ACC112 (cell line): ENCODE measurements around the gene TNRC18.

ENCODE experiments used
- H2AFZ ChIP-seq: fragments of 200-600 bp; sonication (generic); one replicate; pipeline ENCODE4 v1.6.0; 2017; ENCODE audit warnings: antibody characterized with exemption, low read length; ENCODE audit not compliant: unreplicated experiment
- H3K27ac ChIP-seq: fragments of 200-600 bp; sonication (generic); 2 replicates; pipeline ENCODE4 v1.5.1; 2014; ENCODE audit warnings: low read depth, mild to moderate bottlenecking, antibody characterized with exemption, low read length, moderate library complexity
- H3K27me3 ChIP-seq: fragments of 200-600 bp; sonication (generic); 2 replicates; pipeline ENCODE4 v1.6.1; 2014; ENCODE audit warnings: mild to moderate bottlenecking, antibody characterized with exemption, low read length, moderate library complexity, mixed read lengths; ENCODE audit not compliant: insufficient read depth
- H3K36me3 ChIP-seq: fragments of 200-600 bp; sonication (generic); 2 replicates; pipeline ENCODE4 v1.6.1; 2016; ENCODE audit warnings: mild to moderate bottlenecking, antibody characterized with exemption, low read length, moderate library complexity, mixed read lengths; ENCODE audit not compliant: insufficient read depth
- H3K4me1 ChIP-seq: fragments of 200-600 bp; sonication (generic); one replicate; pipeline ENCODE4 v1.6.1; 2016; ENCODE audit warnings: low read length, mixed read lengths; ENCODE audit not compliant: insufficient read depth, unreplicated experiment, control insufficient read depth
- H3K4me3 ChIP-seq: fragments of 200-600 bp; sonication (generic); 2 replicates; pipeline ENCODE4 v1.5.1; 2014; ENCODE audit warnings: mild to moderate bottlenecking, low read depth, low read length
- H3K79me2 ChIP-seq: fragments of 200-600 bp; sonication (generic); one replicate; pipeline ENCODE4 v1.6.0; 2016; ENCODE audit warnings: low read length; ENCODE audit not compliant: control insufficient read depth, unreplicated experiment, insufficient read depth

Gene TNRC18

GRCh38 chr7:5396999-5397663, 26.5 kb downstream of the TNRC18 start:
- Histone ChIP-seq H3K27me3 (no peaks in the 10 kb centered on the region), H2AFZ (peak overlapping the region; percentile 12), H3K4me3 (peak overlapping the region; percentile 84), H3K27ac (peak overlapping the region; percentile 91), H3K4me1 (peaks cover 17% of the 10 kb centered on the region), H3K79me2 (peaks cover 51% of the 10 kb centered on the region), H3K36me3 (no peaks in the 10 kb centered on the region)

DNA sequence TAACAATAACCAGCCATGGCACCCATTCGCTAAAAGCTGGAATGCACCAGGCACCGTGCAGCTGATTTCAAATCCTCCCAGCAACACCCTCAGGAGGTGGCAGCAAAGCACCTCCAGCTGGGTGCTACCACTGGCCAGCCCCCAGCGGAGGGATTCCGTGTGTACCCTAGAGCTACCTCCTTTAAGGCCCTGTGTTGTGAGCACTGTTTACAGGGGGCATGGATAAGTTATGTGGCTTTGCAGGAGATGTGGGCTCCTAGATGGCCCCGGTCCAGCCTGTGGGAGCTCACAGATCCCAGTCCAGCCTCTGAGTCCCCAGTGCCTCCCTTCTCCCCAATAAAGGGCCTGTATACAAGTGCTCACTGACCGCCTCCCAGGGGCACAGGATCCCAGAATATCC, 27.1 kb downstream of the TNRC18 start:
- peaks cover 51% of the 10 kb centered on the region for H3K79me2 ChIP-seq
- peak overlapping the region; percentile 84 for H3K4me3 ChIP-seq
- H3K36me3 ChIP-seq, result no peaks in the 10 kb centered on the region
- no peaks in the 10 kb centered on the region for H3K27me3 ChIP-seq
- peak overlapping the region; percentile 12 for H2AFZ ChIP-seq
- peaks cover 17% of the 10 kb centered on the region for H3K4me1 ChIP-seq
- peak overlapping the region; percentile 91 for H3K27ac ChIP-seq

DNA sequence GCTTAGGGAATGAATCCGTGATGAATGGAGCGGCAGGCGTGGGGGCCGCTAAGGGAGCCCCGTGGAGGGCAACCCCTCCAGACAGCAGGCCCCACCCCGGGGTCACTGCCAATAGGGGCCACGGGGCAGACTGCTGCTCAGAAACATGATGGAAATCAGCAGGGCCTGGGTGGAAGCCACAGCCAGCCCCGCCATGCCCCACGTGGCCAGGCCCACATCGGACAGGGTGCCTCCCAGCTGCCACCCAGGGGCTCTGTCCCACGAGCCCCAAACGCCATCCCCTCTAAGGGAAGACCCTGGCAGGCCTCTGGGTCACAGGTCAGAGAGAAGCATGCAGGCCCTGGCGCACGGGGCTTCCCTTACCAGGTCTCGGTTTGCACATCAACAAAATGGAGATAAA, 28.4 kb downstream of the TNRC18 start:
- no peaks in the 10 kb centered on the region for H3K36me3 ChIP-seq
- H2AFZ ChIP-seq, result no peak overlapping the region
- H3K4me3 ChIP-seq, result peak overlapping the region; percentile 1; the same call in 1 of the 2 replicates
- peaks cover 17% of the 10 kb centered on the region for H3K4me1 ChIP-seq
- H3K27me3 ChIP-seq, result no peaks in the 10 kb centered on the region
- H3K27ac ChIP-seq, result no peak overlapping the region
- H3K79me2 ChIP-seq, result peaks cover 57% of the 10 kb centered on the region

DNA sequence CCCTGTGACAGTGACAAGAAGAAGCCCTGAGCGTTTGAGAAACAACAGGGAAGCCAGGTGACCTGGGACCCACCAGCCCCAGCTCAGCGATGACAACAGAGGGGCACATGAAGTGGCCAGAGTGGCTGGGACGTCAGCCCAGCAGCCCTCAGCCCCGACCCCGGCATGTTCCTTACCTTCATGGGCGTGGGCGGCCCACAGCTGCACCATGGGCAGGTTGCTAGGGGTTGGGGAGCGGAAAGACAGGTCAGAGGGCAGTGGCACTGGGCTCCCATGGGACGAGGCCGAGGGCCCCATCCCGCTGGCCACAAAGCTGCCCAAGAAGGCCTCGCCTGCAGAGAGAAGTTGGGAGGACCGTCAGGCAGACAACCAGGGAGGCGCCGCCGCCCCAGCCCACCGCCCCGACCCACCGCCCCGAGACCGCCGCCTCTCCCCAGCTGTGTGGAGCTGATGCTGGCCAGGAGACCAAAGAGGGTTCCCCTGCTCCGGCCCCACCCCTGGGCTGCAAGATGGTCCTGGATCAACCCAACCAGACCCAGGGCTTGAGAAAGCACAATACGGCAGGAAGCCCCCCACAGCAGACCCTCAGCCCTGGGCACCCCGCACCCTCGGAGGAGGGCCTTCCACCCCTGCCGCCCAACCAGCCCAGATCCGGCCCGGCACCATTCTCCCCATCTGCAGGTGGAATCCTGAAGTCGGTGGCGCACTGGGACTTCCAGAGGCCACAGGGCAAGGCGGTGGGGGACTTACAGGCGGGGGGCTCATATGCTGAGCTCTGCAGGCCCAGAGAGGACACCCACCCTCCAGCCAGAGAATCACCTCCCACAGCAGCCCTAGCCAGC, 29.1 kb downstream of the TNRC18 start:
- H2AFZ ChIP-seq, result no peak overlapping the region
- H3K36me3 ChIP-seq, result no peaks in the 10 kb centered on the region
- peaks cover 17% of the 10 kb centered on the region for H3K4me1 ChIP-seq
- H3K4me3 ChIP-seq, result no peak overlapping the region
- H3K27me3 ChIP-seq, result no peaks in the 10 kb centered on the region
- H3K27ac ChIP-seq, result no peak overlapping the region
- H3K79me2 ChIP-seq, result peaks cover 60% of the 10 kb centered on the region

- H2AFZ ChIP-seq, result no peak overlapping the region
- H3K79me2 ChIP-seq, result peaks cover 60% of the 10 kb centered on the region
- no peaks in the 10 kb centered on the region for H3K36me3 ChIP-seq
- no peak overlapping the region for H3K27ac ChIP-seq
- H3K4me1 ChIP-seq, result peaks cover 17% of the 10 kb centered on the region
- H3K4me3 ChIP-seq, result no peak overlapping the region
- no peaks in the 10 kb centered on the region for H3K27me3 ChIP-seq
These were observed 29.9 kb downstream of the TNRC18 start for GRCh38 chr7:5393748-5394147.

DNA sequence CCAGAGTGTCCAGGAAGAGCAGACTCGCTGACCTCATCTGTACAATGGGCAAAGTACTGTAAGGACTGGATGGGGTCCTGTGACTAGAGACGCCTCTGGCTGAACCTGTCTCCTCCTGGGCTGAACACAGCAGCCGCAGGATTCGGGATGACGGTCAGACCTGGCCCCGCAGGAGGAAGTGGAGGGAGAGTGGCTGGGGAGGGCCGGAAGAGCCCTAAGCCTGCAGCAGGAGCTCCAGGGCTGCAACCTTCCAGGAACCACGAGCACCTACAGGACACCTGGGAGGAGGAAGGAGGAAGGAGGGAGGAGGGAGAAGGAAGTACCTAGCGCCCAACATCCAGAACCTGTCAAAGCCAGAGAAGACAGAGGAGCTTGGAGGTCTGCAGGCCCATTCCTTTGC, 30.3 kb downstream of the TNRC18 start:
- no peak overlapping the region for H3K4me3 ChIP-seq
- peaks cover 60% of the 10 kb centered on the region for H3K79me2 ChIP-seq
- H2AFZ ChIP-seq, result no peak overlapping the region
- no peaks in the 10 kb centered on the region for H3K36me3 ChIP-seq
- no peaks in the 10 kb centered on the region for H3K27me3 ChIP-seq
- H3K4me1 ChIP-seq, result peaks cover 17% of the 10 kb centered on the region
- no peak overlapping the region for H3K27ac ChIP-seq

GRCh38 chr7:5390918-5391317, 32.7 kb downstream of the TNRC18 start:
- Histone ChIP-seq H3K36me3 (peaks cover 9% of the 10 kb centered on the region), H3K27ac (no peak overlapping the region), H3K27me3 (no peaks in the 10 kb centered on the region), H3K4me3 (no peak overlapping the region), H3K79me2 (peaks cover 58% of the 10 kb centered on the region), H2AFZ (no peak overlapping the region), H3K4me1 (peaks cover 5% of the 10 kb centered on the region)

DNA sequence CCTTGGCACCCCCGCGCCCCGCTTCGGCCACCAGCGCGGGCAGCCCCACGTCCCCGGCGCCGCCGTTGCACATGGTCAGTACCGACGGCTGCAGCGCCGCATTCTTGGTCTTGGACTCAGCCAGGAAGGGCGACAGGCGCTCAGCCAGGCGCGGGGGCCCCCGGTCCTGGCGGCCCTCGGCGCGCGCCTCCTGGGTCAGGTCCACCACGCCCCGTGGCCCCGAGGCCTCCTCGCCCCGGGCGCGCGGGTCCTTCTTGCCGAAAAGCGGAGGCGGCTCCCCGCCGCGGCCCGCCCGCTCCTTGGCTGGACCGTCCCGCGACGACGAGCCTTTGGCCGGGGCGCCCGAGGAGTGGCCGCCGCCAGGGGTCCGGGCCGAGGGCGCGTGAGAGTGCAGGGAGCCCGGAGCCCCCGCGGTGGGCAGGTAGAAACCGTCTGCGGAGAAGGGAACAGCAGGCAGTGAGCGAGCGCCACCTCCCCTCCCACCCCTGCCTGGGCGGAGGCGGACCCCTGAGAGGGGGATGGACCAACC, 34.7 kb downstream of the TNRC18 start:
- Histone ChIP-seq H3K36me3 (peaks cover 9% of the 10 kb centered on the region), H3K4me1 (no peaks in the 10 kb centered on the region), H3K27ac (no peak overlapping the region), H3K4me3 (no peak overlapping the region), H3K27me3 (no peaks in the 10 kb centered on the region), H2AFZ (no peak overlapping the region), H3K79me2 (peaks cover 49% of the 10 kb centered on the region)

- Histone ChIP-seq H3K4me3 (no peak overlapping the region), H2AFZ (no peak overlapping the region), H3K4me1 (peaks cover 1% of the 10 kb centered on the region), H3K36me3 (peaks cover 9% of the 10 kb centered on the region), H3K27ac (no peak overlapping the region), H3K79me2 (peaks cover 49% of the 10 kb centered on the region), H3K27me3 (no peaks in the 10 kb centered on the region)
These were observed 35.2 kb downstream of the TNRC18 start for GRCh38 chr7:5388273-5388901.

DNA sequence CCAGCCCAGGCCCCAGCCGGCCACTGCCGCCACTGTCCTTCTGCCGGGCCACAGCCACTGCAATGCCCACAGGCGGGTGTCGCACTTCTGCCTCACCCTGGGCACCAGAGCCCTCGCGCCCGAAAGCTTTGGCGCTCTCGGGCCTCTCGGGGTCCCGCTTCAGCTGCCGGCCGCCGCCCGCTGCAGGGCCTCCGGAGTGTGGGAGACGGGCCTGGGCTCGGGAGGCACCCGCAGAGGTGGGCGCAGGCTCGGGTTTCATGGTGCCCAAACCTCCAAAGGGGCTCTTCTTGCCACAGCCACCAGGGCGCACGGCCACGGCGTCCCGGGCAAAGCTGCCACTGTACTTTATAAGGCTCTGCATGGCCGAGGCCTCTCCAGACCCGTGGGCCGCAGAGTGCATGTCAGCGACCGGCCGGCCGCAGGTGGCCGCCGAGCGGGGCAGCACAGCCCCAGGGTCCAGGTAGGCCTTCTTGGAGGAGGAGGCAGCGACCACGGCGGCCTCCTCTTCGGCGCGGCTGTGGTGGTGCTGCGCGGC, 35.9 kb downstream of the TNRC18 start:
- peaks cover 5% of the 10 kb centered on the region for H3K4me1 ChIP-seq
- H2AFZ ChIP-seq, result no peak overlapping the region
- H3K27ac ChIP-seq, result no peak overlapping the region
- H3K79me2 ChIP-seq, result peaks cover 52% of the 10 kb centered on the region
- H3K27me3 ChIP-seq, result no peaks in the 10 kb centered on the region
- peaks cover 9% of the 10 kb centered on the region for H3K36me3 ChIP-seq
- no peak overlapping the region for H3K4me3 ChIP-seq
